RWPE1 (cell line): ENCODE data around the gene IRF7.

ENCODE experiments used
- CTCF ChIA-PET: fragments of 350-600 bp; sonication (Branson Sonifier 250); formaldehyde crosslinking; extraction: SDS; loops from one replicate; lab custom pipeline; 2021; lab: Yijun Ruan, JAX
- POLR2A ChIA-PET: fragments of 400-600 bp; formaldehyde crosslinking; extraction: SDS; loops from one replicate; lab custom pipeline; 2020; ENCODE audit warnings: antibody characterized with exemption; ENCODE audit not compliant: low non-redundant PET; lab: Yijun Ruan, JAX
- DNase-seq: peaks from one replicate; pipeline ENCODE4 v3.0.0; 2012; ENCODE audit warnings: low spot score
- H3K27ac ChIP-seq: fragments of 450-650 bp; 2 replicates; pipeline ENCODE4 v1.5.1; 2017
- TF ChIP-seq, protein P1 (sequence below): fragments of 450-650 bp; conservative IDR thresholded peaks from 2 replicates; pipeline ENCODE4 v1.5.1; 2017; ENCODE audit warnings: low read depth, mild to moderate bottlenecking

IRF7 gene

DNA sequence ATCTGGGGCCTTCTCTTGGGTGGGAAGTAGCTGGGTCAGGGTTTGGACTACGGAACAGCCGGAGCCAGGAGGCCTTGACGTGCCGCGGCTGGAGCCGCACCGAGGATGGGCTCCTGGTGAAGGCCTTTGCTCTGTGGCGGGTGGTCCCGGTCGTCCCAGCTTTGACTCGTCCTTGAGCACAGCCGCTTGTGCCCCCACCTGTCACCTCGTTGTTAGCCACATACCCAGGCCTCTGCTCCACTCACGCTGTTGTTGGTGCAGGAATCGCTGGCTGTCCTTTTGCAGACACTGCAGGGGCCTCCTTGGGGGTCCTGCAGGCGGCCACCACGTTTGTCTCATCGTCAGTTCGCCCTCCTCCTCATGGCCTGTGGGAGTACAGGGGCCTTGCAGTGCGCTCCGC, 22.4 kb downstream of the IRF7 start:
- TF ChIP-seq, protein P1, sequence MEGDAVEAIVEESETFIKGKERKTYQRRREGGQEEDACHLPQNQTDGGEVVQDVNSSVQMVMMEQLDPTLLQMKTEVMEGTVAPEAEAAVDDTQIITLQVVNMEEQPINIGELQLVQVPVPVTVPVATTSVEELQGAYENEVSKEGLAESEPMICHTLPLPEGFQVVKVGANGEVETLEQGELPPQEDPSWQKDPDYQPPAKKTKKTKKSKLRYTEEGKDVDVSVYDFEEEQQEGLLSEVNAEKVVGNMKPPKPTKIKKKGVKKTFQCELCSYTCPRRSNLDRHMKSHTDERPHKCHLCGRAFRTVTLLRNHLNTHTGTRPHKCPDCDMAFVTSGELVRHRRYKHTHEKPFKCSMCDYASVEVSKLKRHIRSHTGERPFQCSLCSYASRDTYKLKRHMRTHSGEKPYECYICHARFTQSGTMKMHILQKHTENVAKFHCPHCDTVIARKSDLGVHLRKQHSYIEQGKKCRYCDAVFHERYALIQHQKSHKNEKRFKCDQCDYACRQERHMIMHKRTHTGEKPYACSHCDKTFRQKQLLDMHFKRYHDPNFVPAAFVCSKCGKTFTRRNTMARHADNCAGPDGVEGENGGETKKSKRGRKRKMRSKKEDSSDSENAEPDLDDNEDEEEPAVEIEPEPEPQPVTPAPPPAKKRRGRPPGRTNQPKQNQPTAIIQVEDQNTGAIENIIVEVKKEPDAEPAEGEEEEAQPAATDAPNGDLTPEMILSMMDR, result no peak
- ChIA-PET POLR2A (no interaction called here), CTCF (no interaction called here)
- DNase-seq, result no peak
- H3K27ac ChIP-seq, result 0 out of 2 replicates have a peak overlapping the region, but pooled peaks have one; percentile 35

DNA sequence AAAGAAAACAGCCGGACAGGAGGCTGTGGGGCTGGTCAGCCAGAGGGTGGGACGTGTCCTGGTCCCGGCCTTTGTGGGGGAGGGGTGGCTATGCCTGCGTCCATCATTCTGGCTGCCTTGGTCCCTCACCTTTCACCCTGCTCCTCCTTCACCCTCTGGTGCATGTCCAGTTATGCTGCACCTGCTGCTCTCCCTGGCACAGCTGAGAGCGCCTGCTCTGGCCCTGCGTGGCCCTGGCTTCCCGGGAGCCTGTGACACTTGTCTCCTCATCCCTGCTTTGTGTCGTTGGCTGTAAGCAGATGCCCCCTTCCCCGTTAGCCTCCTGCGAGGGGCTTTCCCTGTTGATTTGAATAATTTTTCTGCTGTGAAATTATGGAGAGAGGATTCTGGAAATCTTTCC, 22.8 kb downstream of the IRF7 start:
- DNase-seq, result no peak
- ChIA-PET CTCF (no interaction called here), POLR2A (no interaction called here)
- TF ChIP-seq, protein P1, result no peak
- H3K27ac ChIP-seq, result no peak overlapping the region

DNA sequence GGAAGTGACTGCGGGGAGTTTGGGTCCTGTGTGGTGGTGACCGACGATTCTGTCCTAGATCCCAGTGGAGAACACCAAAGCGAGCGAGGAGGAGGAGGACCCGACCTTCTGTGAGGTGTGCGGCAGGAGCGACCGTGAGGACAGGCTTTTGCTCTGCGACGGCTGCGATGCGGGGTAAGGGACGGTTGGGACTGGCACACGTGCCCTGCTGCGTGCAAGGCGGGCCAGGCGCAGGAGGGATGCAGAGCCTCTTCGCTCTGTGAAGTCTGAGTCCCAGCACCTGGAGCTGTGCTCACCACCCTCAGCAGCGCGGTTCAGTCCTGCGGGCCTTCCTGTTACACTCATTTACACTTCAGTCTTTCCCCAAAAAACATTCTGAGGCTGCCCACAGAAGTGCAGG, 23.2 kb downstream of the IRF7 start:
- POLR2A ChIA-PET, result no interaction called here
- CTCF ChIA-PET, result no interaction called here
- no peak for DNase-seq
- TF ChIP-seq, protein P1, result no peak
- no peak overlapping the region for H3K27ac ChIP-seq

DNA sequence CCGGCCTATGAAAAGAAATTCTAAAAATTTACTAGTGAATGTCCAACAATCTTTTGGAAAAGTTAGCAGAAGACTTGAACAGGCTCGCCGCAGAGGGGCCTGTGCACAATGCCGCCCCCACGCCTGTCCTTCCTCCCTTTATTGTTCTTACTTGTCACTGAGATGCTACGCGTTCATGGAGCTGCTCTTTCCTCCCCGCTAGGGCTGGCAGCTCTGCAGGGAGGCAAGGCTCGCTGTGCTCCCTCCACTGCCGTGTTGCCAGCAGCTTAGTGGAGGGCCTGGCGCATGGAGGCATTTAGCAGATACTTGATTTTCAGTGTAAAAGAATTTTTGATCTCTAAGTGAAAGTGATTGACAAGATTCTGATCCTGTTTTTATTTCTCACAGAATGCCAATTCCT, 24.8 kb downstream of the IRF7 start:
- no peak for DNase-seq
- TF ChIP-seq, protein P1, result no peak
- POLR2A ChIA-PET, result no interaction called here
- CTCF ChIA-PET, result no interaction called here
- H3K27ac ChIP-seq, result peak overlapping the region; percentile 9; the same call in 1 of the 2 replicates

DNA sequence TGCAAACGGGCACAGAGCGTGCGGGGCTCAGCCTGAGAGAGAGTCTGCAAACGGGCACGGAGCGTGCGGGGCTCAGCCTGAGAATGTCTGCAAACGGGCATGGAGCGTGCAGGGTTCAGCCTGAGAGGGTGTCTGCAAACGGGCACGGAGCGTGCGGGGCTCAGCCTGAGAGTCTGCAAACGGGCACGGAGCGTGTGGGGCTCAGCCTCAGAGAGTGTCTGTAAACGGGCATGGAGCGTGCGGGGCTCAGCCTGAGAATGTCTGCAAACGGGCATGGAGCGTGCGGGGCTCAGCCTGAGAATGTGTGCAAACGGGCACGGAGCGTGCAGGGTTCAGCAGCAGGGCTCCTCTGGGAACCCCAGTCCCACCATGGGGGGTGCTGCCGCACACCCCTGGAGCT, 26.0 kb downstream of the IRF7 start:
- TF ChIP-seq, protein P1, result no peak
- DNase-seq, result no peak
- POLR2A ChIA-PET, result no interaction called here
- H3K27ac ChIP-seq, result no peak overlapping the region
- CTCF ChIA-PET, result no interaction called here

DNA sequence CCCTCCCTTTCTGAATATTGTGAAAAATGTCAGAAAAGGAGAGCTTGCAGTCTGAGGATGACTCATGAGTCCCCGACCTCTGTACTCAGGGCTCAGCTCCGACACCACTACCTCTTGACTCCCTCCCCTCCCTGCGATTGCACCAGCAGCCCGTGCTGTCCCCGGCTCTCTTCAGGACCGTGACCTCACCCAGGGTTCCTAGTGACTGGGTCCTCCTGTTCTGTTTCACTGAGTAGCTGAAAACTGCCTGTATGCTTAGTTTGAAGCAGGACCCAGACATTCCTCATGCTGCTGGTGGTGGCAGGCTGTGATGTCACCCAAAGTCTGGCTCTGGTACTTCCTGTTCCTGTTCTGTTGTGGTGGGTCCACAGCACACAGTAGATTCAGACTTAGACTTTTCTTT, 27.8 kb downstream of the IRF7 start:
- TF ChIP-seq, protein P1, result no peak
- ChIA-PET POLR2A (no interaction called here), CTCF (interaction anchor here (0.7 kb wide), 1 partner anchor 165 kb away, joined by 4 read pairs; no protein-coding TSS in a partner anchor)
- peak overlapping the region; percentile 50 for H3K27ac ChIP-seq
- no peak for DNase-seq
